HG03095 (cell line): ENCODE data around the gene NFIB.

ENCODE experiments used
- ATAC-seq: cut with Tn5 transposase; IDR thresholded peaks from one replicate; pipeline ENCODE4 v1.9.1; 2021; ENCODE audit warnings: moderate library complexity; ENCODE audit not compliant: unreplicated experiment

The NFIB gene

GRCh38 chr9:14218253-14218652 lies 95.7 kb downstream of the NFIB start:
- no peak for ATAC-seq

- ATAC-seq = no peak
Measured at GRCh38 chr9:14216612-14217194, 97.2 kb downstream of the NFIB start.

- no peak for ATAC-seq
Measured at GRCh38 chr9:14215614-14216013, 98.3 kb downstream of the NFIB start.

GRCh38 chr9:14214693-14215092 lies 99.2 kb downstream of the NFIB start:
- no peak for ATAC-seq

- no peak for ATAC-seq
Measured at GRCh38 chr9:14214065-14214684, 99.8 kb downstream of the NFIB start.

- ATAC-seq = no peak
Measured at GRCh38 chr9:14213504-14213903, 100.4 kb downstream of the NFIB start.

- no peak for ATAC-seq
Measured at GRCh38 chr9:14212697-14213420, 101.1 kb downstream of the NFIB start.

- ATAC-seq = no peak
Measured at GRCh38 chr9:14212077-14212476, 101.9 kb downstream of the NFIB start.

- no peak for ATAC-seq
Measured at GRCh38 chr9:14211564-14211963, 102.4 kb downstream of the NFIB start.

- ATAC-seq = no peak
Measured at GRCh38 chr9:14210428-14210827, 103.5 kb downstream of the NFIB start.

GRCh38 chr9:14209399-14210345 lies 104.3 kb downstream of the NFIB start:
- no peak for ATAC-seq

GRCh38 chr9:14207352-14207995 lies 106.5 kb downstream of the NFIB start:
- no peak for ATAC-seq

- ATAC-seq = no peak
Measured at GRCh38 chr9:14205463-14205862, 108.5 kb downstream of the NFIB start.

GRCh38 chr9:14203356-14204056 lies 110.4 kb downstream of the NFIB start:
- no peak for ATAC-seq

GRCh38 chr9:14198841-14199455 lies 115.0 kb downstream of the NFIB start:
- no peak for ATAC-seq

- ATAC-seq = no peak
Measured at GRCh38 chr9:14198047-14198840, 115.7 kb downstream of the NFIB start.

GRCh38 chr9:14197325-14197858 lies 116.5 kb downstream of the NFIB start:
- ATAC-seq = no peak

- ATAC-seq = no peak
Measured at GRCh38 chr9:14193328-14193990, 120.5 kb downstream of the NFIB start.
